Measurements from ENCODE around the gene COX19. TPM values are rescaled to one million over a fixed set of nuclear protein-coding genes. Genes with fewer than 3 reads are reported as not detected.
"Not testable (repeated sequence)": the region's sequence is repeated elsewhere in the genome, so short reads cannot be mapped to it uniquely, and the experiment has no call there.

COX19 gene
- polyA plus RNA-seq, 1 donor = 16.9 TPM

GRCh38 chr7:961546-962400 lies 13.6 kb downstream of the COX19 start:
- no peak for DNase-seq

DNA sequence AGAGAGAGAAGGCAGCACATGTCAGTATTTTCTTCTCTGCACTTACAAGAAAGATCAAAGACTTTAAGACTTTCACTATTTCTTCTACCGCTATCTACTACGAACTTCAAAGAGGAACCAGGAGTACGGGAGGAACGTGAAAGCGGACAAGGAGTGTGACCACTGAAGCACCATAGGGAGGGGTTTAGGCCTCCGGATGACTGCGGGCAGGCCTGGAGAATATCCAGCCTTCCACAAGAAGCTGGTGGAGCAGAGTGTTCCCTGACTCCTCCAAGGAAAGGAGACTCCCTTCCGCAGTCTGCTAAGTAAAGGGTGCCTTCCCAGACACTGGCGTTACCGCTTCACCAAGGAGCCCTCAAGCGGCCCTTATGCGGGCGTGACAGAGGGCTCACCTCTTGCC lies 14.4 kb downstream of the COX19 start:
- DNase-seq = not testable (repeated sequence)

DNA sequence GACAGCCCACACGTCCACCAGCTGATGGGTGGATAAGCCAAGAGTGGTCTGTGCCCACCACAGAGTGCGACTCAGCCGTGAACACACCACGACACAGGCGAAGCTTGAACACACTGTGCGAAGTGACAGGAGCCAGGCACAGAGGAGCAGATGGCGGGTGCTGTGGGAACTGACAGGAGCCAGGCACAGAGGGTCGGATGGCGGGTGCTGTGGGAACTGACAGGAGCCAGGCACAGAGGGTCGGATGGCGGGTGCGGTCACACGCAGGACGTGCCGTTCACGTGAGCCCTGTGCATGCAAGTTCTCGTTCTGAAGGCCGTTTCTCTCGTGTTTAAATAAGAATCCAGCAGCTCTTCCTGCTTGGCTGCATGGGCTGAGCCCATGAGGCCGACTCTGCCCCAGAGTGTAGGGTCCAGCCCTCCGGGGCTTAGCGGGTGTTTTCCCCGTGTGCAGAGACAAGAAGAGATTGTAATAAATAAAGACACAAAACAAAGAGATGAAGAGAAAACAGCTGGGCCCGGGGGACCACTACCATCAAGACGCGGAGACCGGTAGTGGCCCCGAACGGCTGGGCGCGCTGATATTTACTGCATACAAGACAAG lies 15.0 kb downstream of the COX19 start:
- no peak for DNase-seq

DNA sequence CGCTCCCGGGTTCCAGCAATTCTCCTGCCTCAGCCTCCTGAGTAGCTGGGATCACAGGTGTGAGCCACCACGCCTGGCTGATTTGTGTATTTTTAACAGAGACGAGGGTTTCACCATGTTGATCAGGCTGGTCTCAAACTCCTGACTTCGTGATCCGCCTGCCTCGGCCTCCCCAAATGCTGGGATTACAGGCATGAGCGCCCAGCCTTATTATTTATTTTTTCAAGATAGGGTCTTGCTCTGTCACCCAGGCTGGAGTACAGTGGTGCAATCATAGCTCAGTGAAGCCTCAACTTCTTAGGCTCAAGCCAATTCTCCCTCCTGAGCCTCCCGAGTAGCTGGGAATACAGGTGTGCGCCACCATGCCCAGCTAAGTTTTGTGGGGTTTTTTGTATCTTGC lies 15.6 kb downstream of the COX19 start:
- not testable (repeated sequence) for DNase-seq

GRCh38 chr7:959271-959670 lies 16.1 kb downstream of the COX19 start:
- no peak for DNase-seq

DNA sequence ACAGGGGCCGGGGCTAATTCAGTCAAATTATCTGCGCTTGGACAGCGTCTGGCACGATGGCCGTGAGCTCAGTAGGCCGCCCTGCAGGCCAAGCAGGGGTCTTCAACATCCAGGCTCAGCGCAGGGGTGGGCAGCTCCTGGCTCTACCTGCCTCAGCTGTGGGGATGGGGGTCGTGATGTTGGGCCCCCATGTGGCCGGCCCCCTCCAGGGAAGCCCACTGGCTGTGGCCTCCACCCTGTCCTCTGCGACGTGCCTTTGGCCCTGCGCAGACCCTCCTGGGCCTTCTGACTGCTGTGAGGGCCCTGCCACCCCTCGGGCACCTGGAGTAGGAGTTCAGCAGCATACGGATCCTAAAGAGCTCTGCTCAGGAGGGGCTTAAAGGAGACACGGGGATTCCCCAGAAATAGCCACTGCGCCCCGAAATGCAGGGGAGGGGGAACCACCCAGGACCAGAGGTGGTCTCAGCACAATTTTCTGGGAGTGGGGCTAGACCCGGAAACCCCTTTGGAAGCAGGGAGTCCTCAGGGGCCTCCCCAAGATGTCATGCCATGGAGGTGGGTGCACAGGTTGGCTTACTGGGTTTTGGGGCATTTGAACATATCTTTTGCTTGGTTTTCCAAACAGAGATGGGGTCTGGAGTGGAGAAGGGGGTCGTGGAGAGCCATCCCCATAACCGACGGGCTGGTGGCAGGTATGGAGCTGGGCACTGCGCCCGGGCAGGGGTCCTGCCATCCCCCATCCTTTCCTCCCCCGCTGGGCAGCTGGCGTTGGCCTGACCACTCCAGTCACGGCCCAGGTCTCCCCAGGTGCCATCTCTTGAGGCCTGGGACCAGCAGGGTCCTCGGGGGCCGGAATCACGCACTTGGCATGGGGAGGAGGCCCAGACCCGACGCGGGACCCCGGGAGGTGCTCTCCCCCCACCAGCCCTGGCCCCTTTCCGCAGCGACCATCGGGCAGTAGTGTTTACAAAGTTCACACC lies 16.8 kb downstream of the COX19 start:
- no peak for DNase-seq

DNA sequence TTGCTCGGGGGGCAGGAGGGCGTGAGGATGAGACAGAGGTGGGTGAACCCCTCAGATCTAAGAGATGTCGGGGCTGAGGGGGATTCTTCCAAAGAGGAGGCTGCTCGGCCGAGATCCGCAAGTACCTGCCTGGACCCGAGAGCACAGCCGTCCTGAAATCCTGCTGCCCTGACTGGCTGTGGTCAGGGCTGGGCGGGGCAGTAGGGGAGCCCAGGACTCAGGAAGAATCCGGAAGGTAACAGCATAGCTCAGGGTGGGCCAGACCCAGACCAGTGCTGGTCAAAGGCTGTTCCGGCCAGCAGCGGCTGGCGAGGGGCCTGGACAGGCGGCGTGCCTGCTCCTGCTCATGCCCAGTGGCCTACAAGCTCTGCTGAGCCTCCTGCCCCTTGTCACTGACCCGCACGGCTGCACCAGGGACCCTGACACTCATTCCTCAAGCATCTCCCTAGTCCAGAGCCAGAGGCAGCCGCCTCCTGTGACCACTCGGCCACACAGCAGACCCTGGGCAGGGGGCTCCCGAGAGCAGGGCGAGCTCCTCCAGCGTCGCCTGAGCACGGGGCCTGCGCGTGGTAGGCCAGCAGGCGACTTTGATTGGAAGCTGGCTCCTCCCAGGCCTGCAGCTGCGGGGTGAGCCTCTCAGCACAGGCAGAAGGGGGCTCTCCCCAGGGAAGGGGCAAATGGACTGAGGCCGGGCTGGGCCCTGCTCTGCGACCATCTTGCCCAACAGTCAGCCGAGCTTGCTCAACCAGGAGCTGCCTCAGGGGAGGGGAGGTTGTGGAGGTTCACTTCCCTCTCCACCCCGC lies 17.7 kb downstream of the COX19 start:
- DNase-seq = no peak

DNA sequence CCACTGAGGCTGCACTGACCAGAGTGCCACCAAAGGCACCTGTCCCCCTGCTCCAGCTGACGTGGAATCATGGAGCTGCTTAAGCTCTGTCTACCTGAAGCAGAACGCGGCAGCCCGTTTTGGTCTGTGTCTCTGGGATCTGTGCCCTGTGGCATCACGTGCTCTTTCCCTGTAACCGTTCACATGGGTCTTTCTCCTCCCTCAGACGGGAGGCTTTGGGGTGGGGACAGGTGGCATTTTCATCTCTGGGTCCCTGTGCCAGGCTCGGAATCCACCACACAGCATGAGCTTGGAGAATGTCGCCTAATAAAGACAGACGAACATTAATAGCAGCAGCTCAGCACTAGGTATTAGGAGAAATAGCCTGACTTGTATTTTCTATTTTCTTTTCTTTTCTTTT lies 19.3 kb downstream of the COX19 start:
- DNase-seq = no peak

DNA sequence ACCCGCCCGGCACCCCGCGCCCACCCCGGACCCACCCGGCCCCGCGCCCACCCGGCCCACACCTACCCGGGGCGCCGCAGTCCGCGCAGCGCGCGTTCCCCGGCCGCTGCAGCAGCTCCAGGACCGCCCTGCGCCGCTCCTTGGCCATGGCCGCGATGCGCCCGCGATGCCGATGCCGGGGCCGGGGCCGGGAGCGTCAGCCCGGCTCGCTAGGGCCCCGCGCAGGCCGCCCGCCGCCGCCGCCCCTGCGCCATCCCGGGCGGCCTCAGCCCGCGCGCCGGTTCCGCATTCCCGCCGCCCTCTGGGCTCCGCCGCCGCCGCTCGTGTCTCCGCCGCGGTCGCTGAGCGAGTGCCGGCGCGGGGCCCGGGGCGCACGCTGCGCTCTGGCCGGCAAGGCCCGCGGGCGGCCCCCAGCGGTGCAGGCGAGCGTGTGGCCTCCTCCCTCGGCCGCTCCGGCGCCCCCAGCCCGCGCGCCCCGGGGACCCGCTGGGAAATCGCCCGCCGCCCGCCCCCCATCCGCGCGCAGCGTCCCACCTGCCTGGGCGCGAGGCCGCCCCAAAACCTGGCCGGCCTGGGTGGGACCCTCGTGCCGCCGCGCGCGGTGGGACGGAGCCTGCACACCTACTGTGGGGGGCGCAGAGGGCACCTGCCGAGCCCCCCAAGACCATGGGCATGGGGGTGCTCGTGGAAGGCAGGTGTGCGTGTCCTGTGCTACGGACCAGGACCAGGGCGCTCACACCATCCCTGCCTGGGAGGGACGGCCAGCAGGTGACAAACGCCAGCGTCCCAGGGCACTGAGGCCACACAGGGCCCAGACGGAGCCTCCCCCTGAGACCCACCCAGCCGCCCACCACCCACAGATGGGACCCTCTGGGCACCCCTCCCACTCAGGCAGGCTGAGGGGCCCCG lies 20.8 kb downstream of the COX19 start, which contains the start of gene ADAP1:
Gene ADAP1, minus strand, starts transcription at position 351 of the 909 bp plus-strand sequence. Its CDS starts 203 bp downstream, at position 148.
- DNase-seq = no peak

GRCh38 chr7:953547-954327 lies 21.6 kb downstream of the COX19 start:
- DNase-seq = no peak

GRCh38 chr7:952548-953441 lies 22.6 kb downstream of the COX19 start:
- DNase-seq = no peak

- DNase-seq = no peak
These were observed 23.3 kb downstream of the COX19 start for GRCh38 chr7:951881-952547.

DNA sequence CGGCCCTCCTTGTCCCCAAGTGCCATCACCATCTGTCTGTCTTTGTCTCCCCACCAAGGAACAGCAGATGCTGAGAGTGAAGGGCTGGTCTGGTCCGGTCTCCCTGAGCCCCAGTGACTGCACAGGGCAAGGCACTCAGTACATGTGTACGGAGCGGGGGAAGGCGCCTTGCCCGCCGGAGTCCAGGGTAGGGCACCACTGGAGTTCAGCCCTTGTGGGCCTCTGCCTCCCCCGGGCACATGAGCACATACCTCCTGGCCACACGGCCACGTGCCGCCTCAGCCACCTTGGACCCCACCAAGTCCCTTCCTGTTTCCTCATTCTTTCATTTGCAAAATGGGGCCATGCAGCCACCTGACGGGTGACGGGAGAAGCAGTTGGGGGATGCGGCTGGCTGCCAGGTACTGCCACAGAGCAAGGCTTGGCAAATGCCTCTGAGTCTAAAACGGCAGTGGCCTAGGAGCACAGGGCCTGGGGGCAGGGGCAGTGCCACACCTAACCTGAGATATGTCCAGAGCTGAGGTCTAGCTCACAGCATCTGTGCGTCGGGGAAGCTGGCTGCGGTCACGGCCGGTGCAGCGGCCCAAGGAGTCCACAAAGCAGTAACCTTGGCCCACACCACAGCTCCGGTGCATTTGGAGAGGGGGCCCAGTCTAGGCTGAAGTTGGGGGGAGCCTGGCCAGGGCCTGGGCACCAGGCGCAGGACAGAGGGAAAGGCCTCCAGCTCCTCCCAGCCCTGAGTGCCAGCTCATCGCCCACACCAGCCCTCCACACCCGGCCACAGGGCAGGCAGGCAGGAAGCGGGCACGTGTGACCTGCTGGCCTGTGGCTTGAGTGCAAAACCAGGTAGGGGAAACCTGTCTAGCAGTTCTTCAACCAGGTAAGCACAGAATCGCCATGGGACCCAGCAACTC lies 26.1 kb downstream of the COX19 start:
- DNase-seq = no peak

DNA sequence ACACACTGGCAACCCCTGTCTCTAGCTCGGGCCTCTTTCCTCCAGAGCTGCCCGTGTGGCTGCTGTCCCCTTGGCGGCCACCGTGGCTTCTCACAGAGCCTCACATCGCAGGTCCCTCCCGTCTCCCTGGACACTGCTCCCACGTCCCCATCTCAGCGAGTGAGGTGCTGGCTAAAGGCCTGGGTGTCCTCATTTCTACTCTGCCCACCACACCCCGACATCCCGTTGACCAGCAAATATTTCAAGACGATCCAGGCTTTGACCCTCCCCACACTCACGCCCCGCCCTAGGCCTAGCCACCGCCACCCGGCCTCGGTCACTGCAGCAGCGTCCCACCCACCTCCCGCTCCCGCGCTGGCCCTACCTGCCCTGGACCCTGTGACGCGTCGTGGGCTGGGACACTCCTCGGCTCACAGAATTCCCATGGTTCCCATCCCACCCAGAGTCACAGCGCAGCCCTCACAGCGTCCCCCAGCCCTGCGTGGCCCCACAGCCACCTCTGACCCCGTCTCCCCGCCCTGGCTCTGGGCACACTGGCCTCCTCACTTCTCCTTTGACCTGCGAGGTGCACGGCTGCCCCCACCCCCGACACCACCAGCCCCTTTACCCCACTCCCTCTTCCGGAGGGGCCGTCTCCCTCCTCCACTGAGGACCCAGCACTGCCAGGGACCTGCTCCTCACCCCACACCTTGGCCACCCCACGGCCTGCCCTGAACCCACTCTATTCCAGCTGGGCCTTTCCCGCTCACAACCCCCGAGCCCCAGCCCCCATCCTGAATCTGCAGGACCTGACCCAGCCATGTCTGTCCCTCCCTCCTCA lies 27.7 kb downstream of the COX19 start:
- DNase-seq = no peak

- no peak for DNase-seq
These were observed 28.9 kb downstream of the COX19 start for GRCh38 chr7:946256-946996.

All from left kidney (tissue), 2 donors.